Activated CD8-positive, alpha-beta memory T cell treated with anti-CD3 and anti-CD28 coated beads for 36 hours (primary cell): Measurements from ENCODE around the gene MAGI1. TPM values are rescaled to one million over a fixed set of nuclear protein-coding genes. Genes with fewer than 3 reads are reported as not detected.
"Not testable (repeated sequence)": the region's sequence is repeated elsewhere in the genome, so short reads cannot be mapped to it uniquely, and the experiment has no call there.

Experiments used
- CTCF ChIA-PET: fragments of 350-600 bp; sonication (Branson Sonifier 250); formaldehyde crosslinking; loops from one replicate; lab custom pipeline; 2021; ENCODE audit warnings: antibody characterized with exemption; lab: Charles Lee
- POLR2A ChIA-PET: fragments of 350-600 bp; sonication (Branson Sonifier 250); formaldehyde crosslinking; loops from one replicate; lab custom pipeline; 2021; ENCODE audit warnings: antibody characterized with exemption; lab: Charles Lee
- total RNA-seq, 2 experiments: library from RNA; stranded (reverse); gene quantifications; one replicate each; pipeline ENCODE4 v1.2.3, GENCODE V29; 2021

MAGI1 gene
- total RNA-seq, 2 experiments from 2014 or later: 0.38 to 0.53 TPM

- ChIA-PET CTCF (no interaction called here), POLR2A (no interaction called here)
These were observed 293.4 kb downstream of the MAGI1 start for GRCh38 chr3:65745306-65745705.

GRCh38 chr3:65742914-65743313 lies 295.8 kb downstream of the MAGI1 start:
- POLR2A ChIA-PET: no interaction called here
- CTCF ChIA-PET: interaction anchor here (0.7 kb wide), 1 partner anchor 1764 kb away, joined by 3 read pairs; no protein-coding TSS in a partner anchor

GRCh38 chr3:65741540-65741939 lies 297.2 kb downstream of the MAGI1 start:
- CTCF ChIA-PET: no interaction called here
- POLR2A ChIA-PET: no interaction called here

DNA sequence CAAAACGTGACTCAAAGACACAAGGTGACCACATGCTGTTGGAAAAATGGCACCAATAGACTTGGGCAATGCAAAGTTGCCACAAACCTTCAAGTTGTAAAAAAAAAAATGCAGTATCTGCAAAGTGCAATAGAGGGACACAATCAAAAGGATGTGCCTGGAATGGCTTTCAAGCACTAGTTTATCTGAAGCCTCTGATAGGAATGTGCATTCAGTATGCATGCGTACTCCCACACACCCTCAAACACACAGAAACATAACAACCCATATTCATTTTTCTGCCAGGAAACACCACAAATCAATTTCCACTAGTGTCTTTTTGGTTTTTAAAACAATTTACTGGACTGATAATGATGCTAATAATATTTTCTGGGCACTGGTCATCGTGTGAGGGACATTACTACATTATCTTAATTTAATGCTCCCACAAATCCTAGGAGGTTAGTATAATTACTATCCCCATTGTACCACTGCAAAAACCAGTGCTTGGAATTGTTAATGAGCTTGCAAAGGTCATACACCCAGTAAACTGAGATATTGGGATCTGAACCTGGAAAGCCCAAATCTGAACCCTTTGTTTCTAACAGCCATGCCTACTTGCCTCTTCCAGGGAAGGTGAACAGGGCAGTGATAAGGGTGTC lies 298.7 kb downstream of the MAGI1 start:
- POLR2A ChIA-PET: no interaction called here
- CTCF ChIA-PET: no interaction called here

- ChIA-PET POLR2A (no interaction called here), CTCF (no interaction called here)
These were observed 303.9 kb downstream of the MAGI1 start for GRCh38 chr3:65734792-65735191.

GRCh38 chr3:65734382-65734781 lies 304.3 kb downstream of the MAGI1 start:
- POLR2A ChIA-PET: no interaction called here
- CTCF ChIA-PET: no interaction called here

GRCh38 chr3:65733459-65733858 lies 305.3 kb downstream of the MAGI1 start:
- CTCF ChIA-PET: no interaction called here
- POLR2A ChIA-PET: no interaction called here

DNA sequence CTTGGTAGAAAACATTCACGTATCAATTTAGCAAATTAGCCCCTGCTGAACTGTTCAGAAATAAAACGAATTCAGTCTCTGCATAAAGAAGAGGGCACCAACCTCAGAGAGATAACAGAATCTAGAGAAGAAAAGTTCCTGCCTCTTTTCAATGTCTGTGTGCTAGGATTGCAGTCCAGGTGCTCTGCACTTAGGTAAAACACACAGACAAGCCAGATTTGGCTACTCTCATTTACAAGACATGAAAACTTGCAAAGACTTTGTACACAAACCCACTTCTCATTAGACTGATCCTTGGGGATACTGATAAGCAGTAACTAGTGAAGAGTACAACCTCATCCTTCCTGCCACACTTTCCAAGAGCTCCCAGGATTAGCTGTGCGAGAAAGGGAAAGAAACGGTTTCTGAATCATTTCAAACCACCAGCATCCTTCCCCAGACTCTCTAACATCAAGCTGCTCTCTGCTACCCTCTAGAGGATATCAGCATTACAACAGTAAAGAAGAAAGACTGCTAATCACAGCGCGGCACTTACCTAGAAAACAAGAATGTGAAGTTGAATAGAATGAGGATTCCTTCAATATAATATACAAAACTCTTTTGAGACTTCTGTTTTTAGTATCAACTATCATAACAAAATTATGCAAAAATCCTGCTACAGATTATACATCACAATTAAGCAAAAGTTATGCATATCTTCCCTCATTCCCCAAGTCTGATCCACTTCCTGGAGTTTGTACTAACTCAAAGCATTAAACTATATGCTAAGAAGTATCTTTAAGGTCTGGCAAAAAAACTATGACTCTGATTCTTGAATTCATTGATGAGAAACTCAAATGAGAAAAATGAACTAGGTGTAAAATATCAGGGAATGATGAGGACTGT lies 306.4 kb downstream of the MAGI1 start:
- ChIA-PET CTCF (interaction anchor here (1.5 kb wide), 1 partner anchor 9 kb away, joined by 5 read pairs; no protein-coding TSS in a partner anchor), POLR2A (no interaction called here)

GRCh38 chr3:65730449-65730848 lies 308.3 kb downstream of the MAGI1 start:
- CTCF ChIA-PET: no interaction called here
- POLR2A ChIA-PET: no interaction called here

DNA sequence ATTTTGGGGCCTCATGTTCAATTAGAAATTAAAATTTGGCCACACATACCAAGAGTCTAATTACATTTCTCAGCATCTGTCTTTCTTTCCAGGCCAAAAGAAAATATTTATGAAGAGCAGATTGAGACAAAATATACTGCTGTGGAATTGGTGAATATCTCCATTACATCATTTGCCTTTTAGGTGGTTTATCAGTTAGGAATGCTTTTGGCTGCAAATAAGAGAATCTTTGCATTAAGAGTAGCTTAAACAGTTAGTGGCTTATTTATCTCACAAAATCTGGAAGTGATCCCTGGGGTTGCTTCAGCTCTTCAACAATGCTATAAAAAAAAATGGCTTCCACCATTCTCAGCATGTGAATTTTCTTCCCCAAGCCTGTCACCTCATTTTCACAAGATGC lies 308.7 kb downstream of the MAGI1 start:
- POLR2A ChIA-PET: no interaction called here
- CTCF ChIA-PET: no interaction called here

DNA sequence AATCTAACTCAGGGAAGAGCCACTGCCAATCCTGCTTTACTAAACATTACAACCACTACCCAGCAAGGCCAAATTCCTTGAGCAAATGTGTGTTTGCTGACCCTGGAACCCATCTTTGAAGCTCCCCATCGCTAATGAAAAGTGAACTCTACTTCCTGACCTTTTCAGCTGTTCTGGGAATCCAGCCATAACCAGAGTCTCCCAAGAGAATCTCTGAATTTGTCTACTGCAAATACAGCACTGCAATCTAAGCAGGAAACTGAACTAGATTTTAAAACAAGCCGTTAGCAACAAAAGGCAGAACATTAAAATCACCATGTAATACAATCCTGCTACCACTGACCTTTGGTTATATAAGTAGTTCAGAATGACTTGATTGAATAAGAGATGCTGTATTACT lies 309.2 kb downstream of the MAGI1 start:
- ChIA-PET POLR2A (no interaction called here), CTCF (no interaction called here)

DNA sequence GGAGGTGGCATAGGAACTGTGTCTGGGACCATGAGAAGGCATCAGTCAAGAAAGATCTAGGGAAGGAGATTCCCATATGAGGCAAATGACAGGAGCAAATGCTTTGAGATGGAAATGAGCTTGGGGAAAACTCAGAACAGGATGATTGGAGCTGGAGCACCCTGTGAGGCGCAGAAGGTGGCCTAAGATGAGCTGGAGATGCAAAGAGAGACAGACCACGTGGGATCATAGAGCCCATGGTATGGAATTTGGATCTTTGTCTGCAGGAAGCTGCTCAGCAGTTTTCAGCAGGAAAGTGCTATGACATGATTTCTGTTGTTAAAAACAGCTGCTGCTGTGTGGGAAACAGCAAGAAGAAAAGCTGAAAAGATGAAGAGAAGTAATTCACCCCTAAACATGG lies 310.6 kb downstream of the MAGI1 start:
- CTCF ChIA-PET: no interaction called here
- POLR2A ChIA-PET: no interaction called here

DNA sequence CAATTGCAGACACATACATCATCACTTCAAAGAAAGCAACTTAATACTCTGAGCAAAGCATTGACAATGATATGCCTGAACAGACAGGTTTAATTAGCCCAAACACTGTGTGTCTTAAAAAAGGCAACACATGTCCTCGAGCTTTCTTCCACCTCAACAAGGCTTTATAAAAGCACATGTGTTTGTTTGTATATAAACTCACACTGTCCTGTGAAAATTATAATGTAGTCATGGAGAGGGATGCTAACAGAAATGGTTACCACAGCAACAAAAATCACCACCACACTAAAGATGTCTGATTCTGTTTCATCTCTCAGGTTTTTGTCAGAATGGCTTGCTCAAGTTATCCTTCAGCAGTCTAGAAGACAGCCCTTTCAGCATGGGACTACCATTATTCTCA lies 314.7 kb downstream of the MAGI1 start:
- ChIA-PET CTCF (no interaction called here), POLR2A (no interaction called here)

- ChIA-PET POLR2A (no interaction called here), CTCF (interaction anchor here (1.3 kb wide), 1 partner anchor 9 kb away, joined by 5 read pairs; no protein-coding TSS in a partner anchor)
These were observed 315.7 kb downstream of the MAGI1 start for GRCh38 chr3:65723011-65723410.

GRCh38 chr3:65720989-65721737 lies 317.6 kb downstream of the MAGI1 start:
- CTCF ChIA-PET: no interaction called here
- POLR2A ChIA-PET: no interaction called here

DNA sequence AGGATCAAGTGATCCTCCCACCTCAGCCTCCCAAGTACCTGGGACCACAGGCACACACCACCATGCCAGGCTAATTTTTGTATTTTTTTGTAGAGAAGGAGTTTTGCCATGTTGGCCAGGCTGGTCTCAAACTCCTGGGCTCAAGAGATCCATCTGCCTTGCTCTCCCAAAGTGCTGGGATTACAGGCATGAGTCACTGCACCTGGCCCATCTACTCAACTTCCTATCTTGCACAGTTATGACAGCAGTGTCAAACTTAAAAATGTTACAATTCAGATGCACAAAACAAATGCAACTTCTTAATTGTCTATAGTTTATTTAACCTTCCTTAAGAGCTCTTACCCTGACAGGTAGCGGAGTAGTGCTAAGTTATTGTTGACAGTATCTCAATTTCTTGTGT lies 319.1 kb downstream of the MAGI1 start:
- CTCF ChIA-PET: interaction anchor here (0.6 kb wide), 1 partner anchor 26 kb away, joined by 5 read pairs; no protein-coding TSS in a partner anchor
- POLR2A ChIA-PET: not testable (repeated sequence)

DNA sequence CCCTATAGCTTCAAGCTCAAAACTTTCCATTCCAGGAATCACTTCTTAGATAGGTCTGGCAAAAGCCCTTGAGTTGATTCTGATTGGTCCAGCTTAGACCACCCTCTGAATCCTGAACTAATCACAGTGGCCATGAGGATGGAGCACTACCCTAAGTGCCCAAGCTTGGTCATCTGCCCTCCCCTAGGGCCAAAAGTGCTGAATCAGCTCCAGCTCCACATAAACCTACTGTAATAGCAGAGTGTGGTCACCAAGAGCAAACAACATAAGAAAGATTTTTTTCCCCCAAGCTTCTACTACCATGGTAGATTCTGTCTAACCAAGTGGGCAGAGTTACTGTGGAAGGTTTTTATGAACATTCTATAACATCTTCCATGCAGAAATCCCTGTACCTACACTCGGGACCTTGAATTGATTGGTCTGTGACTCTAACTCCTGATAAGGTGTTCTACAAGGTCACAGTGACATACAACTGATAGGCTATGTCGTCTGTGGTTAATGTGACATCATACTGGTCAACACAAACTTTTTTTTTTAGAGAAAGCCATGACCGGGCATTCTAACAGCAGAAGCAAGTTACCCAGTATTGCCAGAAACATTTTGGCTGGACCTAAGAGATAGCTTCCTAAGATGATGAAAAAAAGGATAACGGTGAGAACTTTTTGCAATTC lies 320.9 kb downstream of the MAGI1 start:
- ChIA-PET POLR2A (no interaction called here), CTCF (no interaction called here)

- POLR2A ChIA-PET: no interaction called here
- CTCF ChIA-PET: no interaction called here
These were observed 322.5 kb downstream of the MAGI1 start for GRCh38 chr3:65716071-65716751.

DNA sequence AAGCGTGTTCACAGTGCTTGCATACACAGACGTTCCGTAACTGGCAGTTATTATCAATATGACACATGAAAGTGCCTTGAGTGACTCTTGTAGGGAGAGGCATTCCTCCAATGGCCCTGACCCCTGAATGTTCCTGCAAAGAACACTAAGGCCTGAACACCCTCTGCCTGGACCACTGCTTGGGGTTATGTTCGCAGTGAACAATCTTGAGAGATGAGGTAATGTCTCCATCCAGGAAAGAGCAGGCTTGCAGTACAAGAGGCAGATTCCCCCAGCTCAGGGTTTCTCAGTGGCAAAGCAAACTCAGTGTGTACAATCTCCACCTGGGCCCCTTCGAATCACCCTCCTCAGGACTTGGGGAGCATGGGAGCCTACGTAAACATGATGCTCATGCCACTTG lies 324.6 kb downstream of the MAGI1 start:
- POLR2A ChIA-PET: no interaction called here
- CTCF ChIA-PET: no interaction called here
